GOT3 (cell line): ENCODE measurements around the gene APBA2.
"Not testable (repeated sequence)": the region's sequence is repeated elsewhere in the genome, so short reads cannot be mapped to it uniquely, and the experiment has no call there.

ENCODE experiments used
- DNase-seq: peaks from one replicate; lab custom pipeline; 2025; ENCODE audit warnings: mixed read lengths; lab: John Stamatoyannopoulos, UW

Gene APBA2

DNA sequence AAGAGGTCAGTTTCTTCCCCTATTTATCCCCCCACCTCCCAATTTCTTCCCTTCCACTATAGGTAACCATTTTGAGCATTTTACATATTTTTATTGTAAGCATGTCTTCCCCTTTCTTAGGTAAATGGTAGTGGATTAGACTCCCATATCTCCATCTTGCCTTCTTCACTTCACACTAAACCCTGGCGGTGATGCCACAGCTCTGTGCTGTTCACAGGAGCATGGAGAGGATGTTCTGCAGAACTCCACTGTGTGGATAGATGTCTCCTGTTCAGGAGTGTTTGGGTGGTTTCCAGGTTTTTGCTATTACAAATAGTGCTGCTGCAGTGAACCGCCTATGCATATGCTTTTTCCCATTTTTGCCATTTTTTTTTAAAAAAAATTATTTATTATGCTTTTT lies 201.1 kb downstream of the APBA2 start:
- DNase-seq, result no peak

DNA sequence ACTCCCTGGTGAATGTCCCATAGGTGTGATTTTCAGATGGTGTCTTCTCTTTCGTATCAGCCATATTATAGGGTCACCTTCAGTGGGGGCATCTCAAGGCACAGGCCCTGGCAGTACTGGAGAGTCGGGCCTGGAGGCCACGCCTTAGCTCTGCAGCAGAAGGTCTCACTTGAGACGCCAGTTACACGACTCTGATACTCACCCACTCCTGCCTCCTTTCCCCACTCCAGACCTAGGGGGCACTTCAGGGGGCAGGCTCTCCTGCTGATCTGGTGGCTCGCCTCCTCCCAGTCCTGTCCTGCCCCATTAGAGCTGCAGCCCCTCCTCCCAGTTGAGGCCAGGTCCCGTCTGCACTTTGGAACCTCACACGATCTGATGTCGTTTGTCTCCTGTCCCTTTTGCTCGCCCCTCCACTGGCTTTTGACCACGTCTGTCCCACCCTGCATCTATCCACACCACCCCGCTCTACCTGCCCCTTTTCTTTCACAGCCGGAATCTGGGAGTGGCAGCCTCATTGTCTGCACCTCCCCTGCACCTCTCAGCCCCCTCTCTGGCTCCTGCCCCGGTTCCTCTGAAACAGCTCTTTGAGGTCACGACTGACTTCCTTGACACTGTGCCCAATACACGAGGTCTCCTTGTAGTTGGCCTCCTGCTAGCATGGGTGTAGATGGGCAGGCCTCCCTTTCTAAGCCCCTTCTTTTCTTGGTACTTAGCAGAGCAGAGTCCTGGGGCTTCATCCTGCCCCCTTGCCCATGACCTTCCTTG lies 201.9 kb downstream of the APBA2 start:
- no peak for DNase-seq

DNA sequence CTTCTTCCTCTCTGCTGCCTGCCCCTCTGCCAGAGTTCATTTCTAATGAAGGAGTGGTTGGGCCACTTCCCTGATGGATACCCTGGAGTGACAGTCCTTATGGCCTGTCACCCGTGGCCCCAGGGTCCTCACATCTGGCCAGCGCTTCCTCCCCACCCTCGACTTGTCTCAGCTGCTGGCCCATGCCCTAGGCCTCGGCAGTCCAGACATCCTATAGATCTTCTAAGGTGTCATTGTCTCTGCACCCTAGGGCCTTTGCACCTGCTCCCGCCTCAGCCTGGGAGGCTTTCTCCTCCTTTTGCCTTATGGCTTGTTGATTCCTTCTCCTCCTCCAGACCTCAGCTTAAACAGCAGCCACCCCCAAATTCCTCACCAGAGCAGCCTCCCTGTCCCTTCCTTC lies 202.9 kb downstream of the APBA2 start:
- no peak for DNase-seq

DNA sequence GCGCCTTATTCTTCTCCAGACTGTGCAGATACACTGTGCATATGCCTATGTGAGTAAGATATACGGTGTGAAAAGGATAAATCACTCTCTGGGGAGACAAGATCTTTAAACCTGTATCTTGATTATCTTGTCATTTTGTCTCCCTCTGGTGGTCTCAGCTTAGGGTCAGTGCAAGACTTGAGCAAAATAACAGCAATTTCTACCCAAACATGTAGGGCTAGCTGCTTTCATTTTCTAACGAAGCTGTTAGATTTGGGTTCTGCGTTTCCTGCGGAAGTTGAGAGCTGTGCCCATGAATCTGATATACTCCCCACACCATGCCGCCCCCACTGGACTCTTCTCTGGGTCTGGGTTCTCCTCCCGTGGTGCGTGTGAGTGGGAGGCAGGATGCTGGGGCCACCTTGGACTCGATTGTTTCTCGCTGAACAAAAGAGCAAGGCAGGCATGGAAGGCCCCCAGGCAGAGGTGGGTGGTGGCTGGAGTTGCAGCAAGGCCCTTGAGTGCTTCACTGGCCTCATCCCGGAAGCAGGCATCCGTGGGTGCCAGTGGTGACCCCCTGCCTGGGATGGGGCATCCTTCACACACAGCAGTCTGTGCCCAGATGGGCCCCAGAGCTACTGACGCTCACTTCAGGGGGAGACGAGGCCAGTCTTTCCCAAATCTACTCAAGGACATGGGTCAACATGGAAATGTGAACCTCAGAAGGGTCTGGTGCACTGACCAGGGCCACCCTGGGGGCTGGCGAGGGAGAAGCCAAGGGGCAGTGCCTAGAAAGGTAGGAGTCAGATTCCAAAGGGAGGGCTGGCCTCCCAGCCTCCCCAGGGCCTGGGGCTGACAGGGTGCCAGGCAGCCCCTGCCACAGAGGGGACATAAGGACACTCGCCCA lies 204.2 kb downstream of the APBA2 start:
- no peak for DNase-seq

DNA sequence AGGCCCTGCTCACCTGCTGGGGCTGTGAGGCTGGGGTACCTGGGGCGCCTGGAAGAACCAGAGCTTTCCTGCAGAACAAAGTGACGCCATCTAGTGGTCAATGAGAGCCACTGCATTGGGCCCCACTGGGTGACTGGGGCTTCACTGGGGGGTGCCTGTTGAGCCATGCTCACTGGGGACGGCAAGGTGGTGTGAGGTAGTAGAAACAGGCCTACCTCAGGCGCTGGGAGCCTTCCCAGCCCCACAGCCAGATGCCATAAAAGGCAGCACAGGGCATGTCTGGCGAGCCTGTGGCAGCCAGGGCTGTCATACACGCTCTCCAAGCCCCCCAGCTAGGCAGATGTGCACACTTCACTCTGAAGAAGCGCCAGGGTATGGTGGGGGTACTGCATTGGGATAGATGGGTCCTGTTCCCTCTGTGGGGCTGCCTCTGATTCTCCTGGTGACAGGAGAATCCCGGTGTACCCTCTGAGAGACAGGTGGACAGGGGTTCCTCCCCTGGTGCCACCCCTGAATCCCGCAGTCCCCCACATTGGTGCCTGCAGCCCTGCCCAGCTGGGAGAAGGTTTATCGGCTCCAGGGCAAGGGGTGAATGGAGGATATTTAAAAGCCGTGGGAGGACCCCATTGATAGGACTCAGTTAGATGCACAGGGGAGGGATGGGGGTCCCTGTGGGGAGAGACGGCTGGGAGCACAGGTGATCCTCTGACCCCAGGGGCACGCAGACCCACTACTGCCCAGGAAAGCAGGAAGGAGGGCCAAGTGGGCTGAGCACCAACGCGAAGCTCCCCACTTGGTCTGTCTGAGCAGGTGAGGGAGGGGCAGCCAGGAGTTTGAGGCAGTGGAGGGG lies 205.1 kb downstream of the APBA2 start:
- DNase-seq, result no peak

DNA sequence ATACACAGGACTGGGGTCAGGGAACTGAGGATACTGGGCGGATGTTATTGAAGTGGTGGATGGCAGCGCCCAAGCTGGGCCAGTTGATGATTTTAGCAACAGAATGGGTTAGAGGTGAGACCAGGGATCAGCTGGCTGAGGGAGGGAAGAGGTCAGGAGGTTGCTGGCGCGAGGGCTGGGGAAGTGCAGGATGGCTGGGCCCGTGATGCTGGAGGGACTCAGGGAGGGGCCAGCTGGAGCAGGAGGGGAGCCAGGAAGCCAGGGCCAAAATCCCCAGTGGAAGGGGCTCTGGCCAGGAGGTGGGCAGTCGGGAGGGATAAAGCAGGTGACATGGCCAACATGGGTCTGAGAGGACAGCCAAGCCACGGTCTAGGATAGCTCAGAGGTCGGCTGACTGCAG lies 205.9 kb downstream of the APBA2 start:
- DNase-seq, result no peak

DNA sequence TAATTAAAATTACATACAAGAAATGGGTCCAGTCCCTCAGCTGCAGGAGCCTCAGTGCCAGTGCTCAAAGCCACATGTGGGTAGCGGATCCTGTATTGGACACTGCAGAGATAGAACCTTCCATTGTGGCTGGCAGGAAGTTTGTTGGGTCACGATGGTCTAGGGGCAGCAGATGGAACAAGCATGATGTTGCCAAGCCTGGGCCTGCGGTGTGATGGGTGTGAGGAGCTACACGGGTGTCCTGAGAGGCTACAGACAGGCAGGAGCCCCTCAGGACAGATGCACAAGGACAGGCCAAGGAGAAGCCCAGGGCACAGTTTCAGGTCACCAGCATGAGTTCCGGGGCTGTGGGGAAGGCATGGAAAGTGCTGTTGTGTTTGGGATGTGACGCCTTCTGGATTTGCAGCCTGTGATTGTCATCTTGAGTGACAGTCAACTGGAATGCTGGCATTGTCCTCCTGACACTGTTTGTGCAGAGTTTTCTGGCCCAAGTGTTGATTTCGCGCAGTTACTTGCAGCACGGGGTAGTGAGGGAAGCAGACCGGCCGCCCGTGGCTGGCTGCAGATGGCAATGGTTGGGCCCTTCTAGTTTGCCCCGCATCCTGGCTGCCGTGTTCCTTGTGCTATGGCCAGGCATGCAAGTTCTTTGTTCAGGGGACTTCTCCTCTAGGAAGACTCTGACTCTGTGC lies 206.7 kb downstream of the APBA2 start:
- no peak for DNase-seq

DNA sequence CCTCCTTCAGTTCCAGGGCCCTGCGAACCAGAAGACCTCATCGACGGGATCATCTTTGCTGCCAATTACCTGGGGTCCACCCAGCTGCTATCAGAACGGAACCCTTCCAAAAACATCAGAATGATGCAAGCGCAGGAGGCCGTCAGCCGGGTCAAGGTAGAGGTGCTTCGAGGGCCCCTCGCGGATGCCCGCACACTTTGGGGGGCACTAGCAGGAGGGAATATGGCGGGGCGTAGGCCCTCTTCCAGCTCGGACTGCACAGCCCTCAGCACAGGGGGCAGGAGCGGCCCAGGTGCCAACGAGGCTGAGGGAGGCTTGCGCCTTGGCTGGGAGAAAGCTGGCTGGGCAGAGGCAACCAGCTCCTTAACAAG lies 207.3 kb downstream of the APBA2 start:
- DNase-seq, result no peak

DNA sequence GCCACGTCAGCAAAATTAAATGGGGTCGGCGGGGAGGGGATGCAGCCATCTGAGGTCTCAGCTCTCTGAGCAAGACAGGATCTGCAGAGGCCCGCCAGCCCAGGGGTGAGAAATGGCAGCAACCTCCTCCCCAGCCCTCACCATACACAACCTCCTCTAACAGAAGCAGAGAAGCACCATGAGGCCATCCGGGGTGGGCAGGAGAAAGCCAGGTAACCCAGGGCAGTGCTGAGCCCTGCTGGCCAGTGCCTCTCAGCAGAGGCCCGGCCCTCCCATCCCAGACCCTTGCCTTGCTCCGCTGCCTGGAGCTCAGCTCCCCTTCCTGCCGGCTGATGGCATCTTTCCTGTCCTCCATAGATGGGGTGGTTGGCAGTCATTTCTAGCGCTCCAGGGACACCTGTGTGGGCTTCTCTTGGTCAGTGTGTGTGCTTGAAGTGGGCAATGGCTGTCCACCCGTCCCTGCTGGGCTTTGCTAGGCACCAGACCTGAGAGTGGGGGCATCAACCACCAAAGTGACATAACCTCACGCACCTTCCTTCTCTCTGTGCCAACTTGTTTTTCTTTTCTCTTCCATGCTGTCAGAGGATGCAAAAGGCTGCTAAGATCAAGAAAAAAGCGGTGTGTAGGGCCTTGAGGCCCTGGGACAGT lies 208.0 kb downstream of the APBA2 start:
- DNase-seq, result no peak

DNA sequence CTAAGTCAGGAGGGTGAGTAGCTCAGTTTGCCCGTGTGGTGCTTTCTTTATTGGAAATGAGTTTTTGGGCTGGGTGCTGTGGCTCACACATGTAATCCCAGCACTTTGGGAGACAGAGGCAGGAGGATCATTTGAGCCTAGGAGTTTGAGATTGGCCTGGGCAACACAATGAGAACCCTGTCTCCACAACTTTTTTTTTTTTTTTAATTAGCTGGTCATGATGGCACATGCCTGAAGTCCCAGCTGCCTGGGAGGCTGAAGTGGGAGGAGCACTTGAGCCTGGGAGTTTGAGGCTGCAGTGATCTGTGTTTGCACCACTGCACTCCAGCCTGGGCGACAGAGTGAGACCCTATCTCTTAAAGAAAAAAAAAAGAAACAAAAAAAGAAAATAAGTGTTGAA lies 208.9 kb downstream of the APBA2 start:
- no peak for DNase-seq

DNA sequence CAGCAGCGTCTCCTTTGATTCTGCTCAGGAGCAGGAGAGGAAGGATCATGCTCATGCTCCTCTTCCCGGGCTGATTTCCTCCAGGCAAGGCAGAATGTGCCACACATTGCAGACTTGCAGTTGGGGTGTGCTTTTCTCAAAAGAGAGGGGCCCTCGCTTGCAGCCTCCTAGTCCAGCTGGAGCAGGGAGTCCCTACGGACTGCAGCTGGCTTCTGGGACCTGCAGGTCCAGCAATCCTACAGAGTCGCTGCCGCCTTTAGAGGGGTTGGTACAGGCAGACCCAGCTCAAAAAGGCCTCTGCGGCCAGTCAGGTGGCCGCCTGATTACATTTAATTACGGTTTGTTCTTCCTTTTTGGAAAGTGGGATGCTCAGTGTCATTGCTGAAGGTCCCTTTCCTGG lies 210.0 kb downstream of the APBA2 start:
- DNase-seq, result no peak

DNA sequence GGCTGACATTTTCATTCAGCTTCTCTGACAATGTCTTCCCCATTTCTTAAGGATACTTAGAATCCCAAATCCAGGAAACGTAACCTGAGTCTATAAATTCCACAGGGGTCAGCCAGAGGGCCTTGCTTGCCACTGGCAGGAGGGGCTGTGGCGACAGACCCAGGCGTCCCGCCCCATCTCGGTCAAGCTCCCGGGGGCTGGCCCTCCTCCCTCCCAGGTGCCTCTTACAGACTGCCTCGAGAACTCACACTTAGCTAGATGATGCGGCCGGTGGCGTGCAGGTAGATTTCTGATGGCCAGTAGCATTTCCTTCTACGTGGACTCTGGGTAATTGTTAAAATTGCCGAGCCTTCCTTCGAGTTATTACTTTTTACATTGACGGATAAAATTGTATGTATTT lies 211.4 kb downstream of the APBA2 start:
- no peak for DNase-seq

DNA sequence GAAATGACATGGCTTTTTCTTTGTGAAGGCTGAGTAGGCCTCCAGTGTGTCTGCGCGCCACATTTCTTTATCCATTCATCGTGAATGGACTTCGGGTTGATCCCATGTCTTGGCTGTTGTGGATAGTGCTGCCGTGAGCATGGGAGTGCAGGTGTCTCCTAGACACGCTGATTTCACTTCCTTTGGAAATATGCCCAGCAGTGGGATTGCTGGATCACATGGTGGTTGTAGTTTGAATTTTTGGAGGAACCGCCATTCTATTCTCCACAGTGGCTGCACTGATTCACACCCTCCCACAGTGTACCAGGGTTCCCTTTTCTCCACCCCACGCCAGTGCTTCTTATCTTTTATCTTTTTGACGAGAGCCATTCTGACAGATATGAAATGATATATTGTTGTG lies 212.2 kb downstream of the APBA2 start:
- no peak for DNase-seq

DNA sequence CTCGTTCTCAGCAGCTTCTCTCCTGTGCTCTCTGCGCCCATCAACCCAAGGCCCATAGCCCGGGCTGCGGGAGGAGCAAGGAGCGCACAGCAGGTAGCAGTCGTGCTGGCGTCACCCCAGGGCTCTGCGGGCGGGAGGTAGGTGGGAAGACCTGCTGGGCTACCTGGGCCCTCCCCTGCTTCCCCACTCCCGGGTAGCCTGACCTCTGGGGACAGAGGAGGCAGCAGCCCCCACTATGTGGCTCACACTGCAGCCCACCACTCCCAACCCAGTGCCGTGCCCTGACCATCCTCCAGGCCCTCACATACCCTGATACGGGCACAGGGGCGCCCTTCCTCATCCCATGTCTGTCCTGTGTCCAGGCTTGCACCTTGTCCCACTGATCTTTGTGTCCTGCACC lies 212.9 kb downstream of the APBA2 start:
- no peak for DNase-seq

DNA sequence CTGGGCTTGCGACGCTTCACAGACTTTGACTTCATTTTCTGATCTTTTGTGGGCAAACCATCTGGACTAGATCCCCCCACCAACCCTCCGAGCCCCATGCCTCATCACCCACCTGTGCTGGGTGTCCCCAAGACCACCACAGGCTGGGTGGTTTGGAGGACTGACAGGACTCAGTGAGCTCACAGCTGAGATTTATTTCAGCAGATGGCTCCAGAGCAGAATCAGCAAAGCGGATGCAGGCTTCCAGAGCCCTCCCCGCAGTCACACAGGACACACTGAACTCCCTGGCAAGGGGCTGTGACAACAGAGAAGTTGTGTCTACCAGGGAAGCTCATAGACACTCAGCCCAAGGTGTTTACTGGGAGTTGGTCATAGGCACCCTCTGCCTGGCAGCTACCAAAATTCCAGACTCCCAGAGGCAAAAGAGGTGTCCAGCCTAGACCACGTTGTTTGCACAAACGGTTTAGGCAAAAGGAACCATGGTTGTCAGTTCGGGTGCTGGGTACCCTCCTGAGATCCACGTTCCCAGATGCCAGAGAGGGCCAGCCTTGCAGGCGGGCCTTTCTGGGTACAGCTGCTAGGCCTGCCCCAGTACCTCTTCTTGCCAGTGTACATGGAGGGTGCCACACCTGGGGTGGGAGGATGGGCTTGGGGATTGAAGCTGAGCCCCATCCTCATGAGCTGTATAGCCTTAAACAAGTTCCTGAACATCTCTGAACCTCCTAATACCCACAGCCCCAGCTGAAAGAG lies 213.5 kb downstream of the APBA2 start:
- no peak for DNase-seq

DNA sequence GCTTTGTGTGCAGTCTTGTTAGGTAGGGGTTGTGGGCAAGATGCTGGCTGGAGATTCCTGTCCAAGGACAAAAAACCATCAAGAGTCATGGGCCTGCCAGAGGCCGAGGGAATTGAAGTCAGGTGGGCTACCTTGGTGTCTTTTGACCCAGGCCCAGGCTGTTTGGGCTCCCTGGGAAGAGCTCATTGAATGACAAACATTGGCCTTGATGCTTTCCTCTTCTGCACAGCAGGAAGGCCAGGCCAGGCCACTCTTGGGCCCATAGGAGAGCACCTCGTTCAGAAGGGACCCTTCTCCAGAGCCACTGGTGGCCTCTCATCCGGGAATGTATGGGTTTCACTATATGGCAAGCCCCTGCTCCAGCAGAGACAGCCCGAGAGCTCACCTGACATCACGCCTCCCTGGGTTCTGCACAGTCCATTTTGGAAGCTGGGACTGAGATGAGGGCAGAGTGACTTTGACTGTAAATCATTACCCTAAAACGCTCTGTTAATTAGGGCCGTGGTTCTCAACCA lies 214.8 kb downstream of the APBA2 start:
- DNase-seq, result no peak

DNA sequence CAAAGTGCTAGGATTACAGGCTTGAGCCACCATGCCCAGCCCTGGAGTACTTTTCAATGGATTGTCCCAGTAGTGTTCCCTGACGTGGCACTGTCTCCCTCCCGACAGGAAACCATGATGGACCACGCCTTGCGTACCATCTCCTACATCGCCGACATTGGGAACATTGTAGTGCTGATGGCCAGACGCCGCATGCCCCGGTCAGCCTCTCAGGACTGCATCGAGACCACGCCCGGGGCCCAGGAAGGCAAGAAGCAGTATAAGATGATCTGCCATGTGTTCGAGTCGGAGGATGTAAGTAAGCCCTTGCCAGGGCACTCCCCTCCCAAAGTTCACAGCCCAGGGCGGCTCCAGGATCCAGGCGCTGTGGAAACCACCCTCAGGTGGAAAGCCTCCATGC lies 215.7 kb downstream of the APBA2 start:
- DNase-seq, result no peak

DNA sequence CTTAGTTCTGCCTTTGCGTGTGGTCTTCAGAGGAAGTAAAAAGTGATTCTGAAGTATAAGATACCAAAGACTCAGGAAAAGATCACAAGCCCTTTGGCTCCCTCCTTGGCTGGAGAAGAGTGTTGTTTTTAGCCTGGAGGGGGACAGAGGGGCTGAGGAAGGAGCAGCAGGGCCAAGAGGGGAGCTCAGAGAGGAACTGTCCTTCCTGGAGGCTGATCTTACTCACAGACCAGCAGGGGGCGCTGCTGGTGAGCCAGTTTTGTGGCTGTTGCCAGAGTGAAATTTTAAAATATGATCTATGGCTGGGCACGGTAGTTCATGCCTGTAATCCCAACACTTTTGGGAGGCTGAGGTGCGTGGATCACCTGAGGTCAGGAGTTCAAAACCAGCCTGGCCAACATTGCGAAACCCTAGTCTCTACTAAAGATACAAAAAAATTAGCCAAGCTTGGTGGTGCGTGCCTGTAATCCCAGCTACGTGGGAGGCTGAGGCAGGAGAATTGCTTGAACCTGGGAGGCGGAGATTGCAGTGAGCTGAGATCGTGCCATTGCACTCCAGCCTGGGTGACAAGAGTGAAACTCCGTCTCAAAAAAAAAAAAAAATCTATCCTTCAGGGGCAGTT lies 216.5 kb downstream of the APBA2 start:
- DNase-seq, result not testable (repeated sequence)

DNA sequence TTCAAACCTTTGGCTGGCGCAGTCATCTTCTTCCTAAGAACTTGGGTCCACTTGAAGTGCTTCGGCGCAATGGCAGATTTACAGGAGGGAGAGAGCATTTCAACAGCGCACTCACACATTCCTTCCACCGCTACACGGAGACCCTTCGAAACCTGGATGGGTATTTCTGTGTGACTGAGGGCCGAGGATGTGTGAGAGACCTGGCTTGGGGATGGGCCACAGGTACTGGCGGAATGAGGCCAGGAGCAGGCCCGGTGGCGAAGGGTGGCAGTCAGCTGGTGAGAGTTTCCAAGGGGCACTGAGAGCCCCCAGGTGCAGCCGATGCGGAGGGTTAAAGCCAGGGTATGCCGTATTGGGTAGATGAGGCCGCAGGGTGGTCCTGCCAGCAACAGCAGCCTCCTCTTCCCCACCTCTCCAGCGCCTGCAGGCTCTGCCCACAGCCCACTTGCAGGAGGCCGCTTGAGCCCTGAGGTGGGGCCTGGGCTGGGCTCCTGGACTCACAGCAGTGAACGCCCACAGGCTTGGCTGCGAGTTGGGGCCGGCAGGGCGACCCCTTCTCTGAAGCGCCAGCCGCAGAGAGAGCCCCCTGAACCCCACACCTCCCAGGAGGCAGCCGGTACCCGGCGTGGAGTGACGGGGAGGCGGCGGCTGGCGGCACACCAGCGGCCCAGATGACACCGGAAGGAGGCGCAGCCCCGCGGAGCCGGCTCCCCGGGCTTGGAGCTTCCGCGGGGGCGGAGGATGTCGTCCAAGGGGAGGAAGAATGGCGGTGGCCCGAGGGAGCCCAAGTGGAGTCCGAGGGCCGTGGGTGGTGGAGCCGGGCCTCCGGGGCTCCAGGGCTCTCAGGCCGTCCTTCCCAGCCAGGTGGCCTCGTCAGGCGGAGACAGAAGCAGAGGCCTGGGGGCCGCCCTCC lies 217.4 kb downstream of the APBA2 start:
- no peak for DNase-seq
